Activated naive CD4-positive, alpha-beta T cell treated with anti-CD3 and anti-CD28 coated beads, Interleukin-2, amount 50 U/mL, for 16 hours (primary cell): ENCODE results near the gene ENO2.
"Not testable (repeated sequence)": the region's sequence is repeated elsewhere in the genome, so short reads cannot be mapped to it uniquely, and the experiment has no call there.

ENCODE experiments used
- DNase-seq: peaks from one replicate; pipeline ENCODE4 v3.0.0-alpha.2; 2020

ENO2 gene

DNA sequence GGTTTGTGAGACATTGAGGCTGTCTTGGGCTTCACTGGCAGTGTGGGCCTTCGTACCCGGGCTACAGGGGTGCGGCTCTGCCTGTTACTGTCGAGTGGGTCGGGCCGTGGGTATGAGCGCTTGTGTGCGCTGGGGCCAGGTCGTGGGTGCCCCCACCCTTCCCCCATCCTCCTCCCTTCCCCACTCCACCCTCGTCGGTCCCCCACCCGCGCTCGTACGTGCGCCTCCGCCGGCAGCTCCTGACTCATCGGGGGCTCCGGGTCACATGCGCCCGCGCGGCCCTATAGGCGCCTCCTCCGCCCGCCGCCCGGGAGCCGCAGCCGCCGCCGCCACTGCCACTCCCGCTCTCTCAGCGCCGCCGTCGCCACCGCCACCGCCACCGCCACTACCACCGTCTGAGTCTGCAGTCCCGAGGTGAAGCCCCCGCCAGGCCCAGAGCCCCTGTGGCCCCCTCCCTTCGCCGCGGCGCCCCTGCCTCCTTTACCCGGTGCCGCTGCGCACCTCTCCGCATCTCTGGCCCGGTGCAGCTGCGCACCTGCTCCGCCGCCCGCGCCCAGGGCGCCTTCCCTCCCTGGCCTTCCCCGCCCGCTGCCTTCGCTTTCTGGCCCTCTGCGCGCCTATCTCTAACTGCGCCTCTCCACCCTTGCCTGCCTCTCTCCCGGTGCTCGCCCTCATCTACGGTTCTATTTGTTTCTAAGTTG is at the start of gene ENO2:
Gene ENO2, plus strand, starts transcription at position 335 of the 701 bp plus-strand sequence. CDS start 1,253 bp downstream, outside the sequence.
- DNase-seq = peak; percentile 87

DNA sequence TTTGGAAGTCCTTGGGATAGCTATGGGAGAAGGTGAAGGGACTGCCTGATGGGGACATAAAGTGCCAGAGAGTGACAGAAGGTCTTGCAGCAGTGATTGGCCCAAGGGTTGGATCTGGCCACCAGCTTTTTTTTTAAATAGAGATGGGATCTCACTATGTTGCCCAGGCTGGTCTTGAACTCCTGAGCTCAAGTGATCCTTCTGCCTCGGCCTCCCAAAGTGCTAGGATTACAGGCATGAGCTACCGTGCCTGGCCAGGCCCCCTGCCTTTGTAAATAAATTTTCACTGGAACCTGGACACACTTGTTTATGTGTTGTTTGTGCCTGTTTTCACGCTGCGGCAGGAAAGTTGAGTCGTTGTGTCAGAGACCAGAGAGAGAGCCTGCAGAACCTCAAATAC is 49.1 kb upstream of the ENO2 start:
- not testable (repeated sequence) for DNase-seq

GRCh38 chr12:6866163-6866919 is 48.0 kb upstream of the ENO2 start:
- DNase-seq = no peak

DNA sequence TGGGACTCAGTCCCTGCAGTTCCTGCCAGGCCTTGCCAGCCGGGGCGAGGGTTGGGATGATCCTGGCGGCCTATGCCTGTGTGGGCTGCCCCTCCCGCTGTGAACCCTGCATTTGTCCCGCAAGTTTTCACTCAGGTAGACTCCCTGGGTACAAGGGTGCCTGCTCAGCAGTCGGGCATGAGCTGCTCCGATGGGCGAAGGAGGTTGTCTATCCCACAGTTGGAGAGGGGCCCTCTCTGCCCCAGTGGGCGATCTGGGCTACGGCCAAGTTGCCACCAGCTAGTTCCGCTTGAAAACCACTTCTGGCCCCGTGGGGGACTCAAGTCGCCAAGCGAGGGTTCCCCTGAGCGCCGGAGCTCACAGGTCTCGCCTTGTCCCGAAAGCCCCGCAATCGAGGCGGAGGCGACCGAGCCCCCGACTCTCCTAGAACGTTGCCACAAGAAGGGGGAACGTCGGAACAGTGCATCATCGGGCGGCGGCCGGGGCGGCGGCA is 47.4 kb upstream of the ENO2 start:
- DNase-seq = no peak

DNA sequence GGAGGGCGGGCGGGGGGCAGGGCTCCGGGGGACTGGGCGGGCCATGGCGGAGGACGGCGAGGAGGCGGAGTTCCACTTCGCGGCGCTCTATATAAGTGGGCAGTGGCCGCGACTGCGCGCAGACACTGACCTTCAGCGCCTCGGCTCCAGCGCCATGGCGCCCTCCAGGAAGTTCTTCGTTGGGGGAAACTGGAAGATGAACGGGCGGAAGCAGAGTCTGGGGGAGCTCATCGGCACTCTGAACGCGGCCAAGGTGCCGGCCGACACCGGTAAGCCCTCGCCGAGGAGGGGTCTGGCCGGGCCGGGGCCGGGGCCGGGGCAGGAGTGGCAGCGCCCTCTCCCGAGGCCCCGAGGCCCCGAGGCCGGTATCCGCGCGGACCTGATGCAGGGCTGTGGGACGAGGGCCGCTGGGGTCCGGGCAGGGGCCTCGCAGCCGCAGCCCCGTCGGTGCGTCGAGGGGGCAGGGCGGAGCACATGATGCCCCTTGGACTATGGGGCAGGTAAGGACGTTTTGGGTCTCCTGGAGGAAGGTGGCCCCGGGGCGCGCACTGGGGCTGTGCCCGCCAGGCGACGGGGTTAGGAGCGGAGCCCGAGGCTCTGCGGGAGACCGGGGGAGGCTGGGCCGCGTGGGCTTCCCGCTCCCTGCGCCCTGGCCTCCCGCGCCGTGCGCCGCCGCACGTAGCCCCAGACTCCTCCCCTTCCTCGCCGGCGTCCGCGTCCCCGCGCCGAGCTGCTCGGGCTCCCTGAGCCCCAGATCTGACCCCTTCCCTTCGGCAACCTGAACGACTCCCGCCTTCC is 46.8 kb upstream of the ENO2 start, which contains the start of gene TPI1:
Gene TPI1, plus strand, starts transcription at position 119 of the 798 bp plus-strand sequence. Its CDS starts 36 bp downstream, at position 155.
- peak; percentile 79 for DNase-seq

DNA sequence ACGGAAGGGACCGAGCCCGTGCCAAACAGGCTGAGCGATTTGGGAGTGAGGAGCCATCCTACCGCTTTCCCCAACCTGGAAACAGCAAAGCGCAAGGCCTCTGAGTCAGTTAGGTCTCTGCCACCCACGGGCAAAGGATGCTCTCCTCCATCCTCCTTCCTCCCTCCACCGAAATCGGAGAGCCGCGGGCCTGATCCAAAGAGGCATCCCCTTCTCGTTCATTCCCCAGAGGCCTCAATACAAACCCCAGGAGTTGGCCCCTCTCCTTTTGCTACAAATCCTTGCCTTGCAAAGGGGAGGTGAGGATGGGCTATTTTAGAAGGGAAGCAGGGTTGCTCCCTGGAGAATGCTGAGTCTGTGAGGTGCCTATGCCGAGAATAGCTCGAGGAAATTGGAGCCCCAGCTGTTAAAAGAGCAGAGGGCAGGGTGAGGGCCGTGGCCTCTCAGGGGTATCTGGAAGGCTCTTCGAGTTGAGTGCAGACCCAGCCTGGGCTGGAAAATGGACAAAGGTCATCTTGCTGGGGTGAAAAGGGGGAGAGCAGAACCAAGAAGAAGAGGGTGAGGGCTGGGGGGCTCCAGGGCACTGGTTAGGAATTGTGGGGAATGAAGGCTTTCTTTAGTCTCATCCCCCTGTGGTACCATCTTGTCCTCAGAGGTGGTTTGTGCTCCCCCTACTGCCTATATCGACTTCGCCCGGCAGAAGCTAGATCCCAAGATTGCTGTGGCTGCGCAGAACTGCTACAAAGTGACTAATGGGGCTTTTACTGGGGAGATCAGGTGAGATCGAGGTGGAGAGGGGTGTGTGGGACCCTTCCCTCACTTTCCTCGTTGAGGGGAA is 46.0 kb upstream of the ENO2 start:
- DNase-seq = no peak

DNA sequence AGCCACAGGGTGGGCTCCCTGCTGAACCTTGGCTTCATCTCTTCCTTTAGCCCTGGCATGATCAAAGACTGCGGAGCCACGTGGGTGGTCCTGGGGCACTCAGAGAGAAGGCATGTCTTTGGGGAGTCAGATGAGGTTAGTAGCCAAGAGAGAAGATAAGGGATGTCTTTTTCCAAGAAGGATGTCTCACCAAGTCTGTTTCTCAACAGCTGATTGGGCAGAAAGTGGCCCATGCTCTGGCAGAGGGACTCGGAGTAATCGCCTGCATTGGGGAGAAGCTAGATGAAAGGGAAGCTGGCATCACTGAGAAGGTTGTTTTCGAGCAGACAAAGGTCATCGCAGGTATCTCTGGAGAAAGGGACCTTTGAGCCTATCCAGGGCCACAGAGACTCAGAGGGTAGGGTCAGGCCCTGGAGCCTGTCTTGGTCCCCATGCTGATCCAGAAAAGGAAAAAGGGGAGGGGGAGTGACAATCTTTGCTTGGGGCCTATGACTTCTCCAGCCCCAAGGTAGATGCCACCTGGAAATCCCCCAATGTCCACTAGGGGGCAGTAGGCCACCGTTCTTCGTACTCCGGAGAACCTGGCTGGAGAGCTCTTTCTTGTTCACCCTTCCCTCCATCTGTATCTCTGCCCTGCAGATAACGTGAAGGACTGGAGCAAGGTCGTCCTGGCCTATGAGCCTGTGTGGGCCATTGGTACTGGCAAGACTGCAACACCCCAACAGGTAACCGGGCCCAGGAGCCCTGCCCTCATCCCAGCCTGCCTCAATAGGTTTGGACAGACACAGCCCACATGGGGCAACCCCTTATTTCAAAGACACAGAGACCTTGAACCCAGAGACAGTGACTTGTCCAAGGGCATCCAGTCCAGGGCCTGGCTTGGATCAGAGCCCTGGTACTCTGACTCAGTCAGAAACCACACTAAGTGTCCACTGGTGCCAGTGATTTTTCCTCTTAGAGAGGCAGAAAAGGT is 45.0 kb upstream of the ENO2 start:
- DNase-seq = peak; percentile 83

GRCh38 chr12:6870304-6870703 is 44.1 kb upstream of the ENO2 start:
- DNase-seq = not testable (repeated sequence)

- DNase-seq = no peak
Measured at GRCh38 chr12:6871052-6871957, 43.1 kb upstream of the ENO2 start.

- DNase-seq = peak; percentile 85
Measured at GRCh38 chr12:6872073-6873048, 42.0 kb upstream of the ENO2 start.

DNA sequence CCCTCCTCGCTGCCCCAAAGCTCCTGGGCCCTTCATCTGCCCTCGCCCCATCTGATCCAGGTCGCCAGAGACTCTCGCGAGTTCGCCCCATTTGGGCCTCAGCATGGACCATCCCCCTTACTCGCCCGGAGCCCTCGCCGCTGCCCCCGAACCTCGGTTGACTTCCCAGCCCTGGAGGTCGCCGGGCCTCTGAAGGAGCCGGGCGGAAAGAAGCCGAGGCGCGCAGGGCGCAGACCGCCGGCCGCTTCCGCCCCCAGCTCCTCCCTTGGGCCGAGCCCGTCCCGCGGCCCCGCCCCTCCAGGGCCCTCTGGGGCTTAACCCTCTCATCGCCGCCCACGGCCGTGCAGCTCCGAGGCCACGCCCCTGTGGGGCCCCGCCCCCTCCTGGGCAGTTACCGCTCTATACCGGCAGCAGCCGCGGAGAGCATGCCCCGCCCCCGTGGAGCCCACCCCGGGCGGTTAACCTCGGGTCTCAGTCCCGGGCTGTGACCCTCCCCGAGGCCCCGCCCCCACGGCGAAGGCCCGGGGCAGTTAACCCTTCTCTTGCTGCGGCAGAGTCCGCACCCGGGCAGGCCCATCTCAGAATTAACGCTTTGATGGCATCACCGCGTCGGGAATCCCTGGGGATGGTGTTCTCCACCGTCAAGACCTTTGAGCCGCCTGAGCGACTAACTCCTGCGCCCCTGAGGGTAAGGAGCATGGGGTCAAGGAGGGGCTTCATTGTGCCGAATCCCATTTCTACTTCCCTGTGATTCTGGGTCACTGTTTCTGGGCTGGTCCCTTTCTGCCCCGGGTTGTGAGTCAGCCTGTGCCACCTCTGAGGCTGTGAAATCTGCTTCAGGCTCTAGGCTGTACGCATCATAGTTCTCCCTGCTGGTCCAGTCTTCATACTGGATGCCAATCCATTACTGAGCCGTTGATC is 41.0 kb upstream of the ENO2 start, which contains the start of gene SPSB2:
Gene SPSB2, minus strand, starts transcription at position 210 of the 921 bp plus-strand sequence. CDS start 402 bp downstream, outside the sequence.
- DNase-seq = peak; percentile 100

- not testable (repeated sequence) for DNase-seq
Measured at GRCh38 chr12:6874015-6874368, 40.4 kb upstream of the ENO2 start.

DNA sequence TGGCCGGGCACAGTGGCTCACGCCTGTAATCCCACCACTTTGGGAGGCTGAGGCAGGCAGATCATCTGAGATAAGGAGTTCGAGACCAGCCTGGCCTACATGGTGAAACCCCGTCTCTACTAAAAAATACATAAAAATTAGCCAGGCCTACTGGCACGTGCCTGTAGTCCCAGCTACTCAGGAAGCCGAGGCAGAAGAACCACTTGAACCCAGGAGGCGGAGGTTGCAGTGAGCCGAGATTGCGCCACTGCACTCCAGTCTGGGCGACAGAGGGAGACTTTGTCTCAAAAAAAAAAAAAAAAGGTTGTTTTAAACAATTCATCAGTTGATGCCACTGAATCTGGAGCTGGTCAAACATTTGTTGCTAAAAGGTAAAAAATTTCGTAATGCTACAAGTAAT is 34.6 kb upstream of the ENO2 start:
- DNase-seq = not testable (repeated sequence)

DNA sequence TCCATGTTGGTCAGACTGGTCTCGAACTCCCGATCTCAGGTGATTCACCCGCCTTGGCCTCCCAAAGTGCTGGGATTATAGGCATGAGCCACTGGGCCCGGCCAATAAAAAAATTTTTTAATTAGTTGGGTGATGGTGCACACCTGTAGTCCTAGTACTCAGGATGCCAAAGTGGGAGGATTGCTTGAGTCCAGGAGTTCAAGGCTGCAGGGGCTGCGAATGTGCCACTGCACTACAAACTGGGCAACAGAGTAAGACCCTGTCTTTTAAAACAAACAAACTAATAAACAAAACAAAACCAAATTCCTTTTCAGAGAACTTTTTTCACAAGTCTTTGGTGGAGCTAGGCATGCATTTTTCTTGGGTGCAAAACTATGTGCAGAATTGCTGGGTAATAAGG is 31.1 kb upstream of the ENO2 start:
- no peak for DNase-seq

GRCh38 chr12:6883683-6884082 is 30.7 kb upstream of the ENO2 start:
- DNase-seq = no peak

DNA sequence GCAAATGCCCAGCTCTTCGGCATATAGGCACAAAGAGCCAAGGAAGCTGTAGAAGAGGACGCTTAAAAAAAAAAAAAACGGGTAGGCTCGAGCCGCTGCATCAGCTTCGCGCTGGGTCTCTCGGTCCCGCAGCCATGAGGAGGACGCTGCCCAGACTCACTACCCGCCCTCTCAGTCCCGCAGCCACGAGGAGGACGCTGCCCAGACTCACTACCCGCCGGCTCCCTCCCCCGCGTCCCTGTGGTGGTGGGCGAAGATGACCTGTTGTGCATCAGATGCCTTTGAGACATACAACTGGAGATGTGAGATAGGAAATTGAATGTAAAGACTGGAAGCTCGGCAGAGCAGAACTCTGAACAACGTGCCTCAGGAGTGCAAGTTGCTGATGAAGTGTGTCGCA is 29.8 kb upstream of the ENO2 start:
- DNase-seq = no peak
